ENCODE data around the gene GNG12. TPM values are rescaled to one million over a fixed set of nuclear protein-coding genes. Genes with fewer than 3 reads are reported as not detected.
A peak's percentile ranks its signal among the peaks of the same experiment; 100 is the strongest.

Gene GNG12
- total RNA-seq, 2 donors from 2014 or later, result 77.1 to 131 TPM

- no peak overlapping the region for H3K27ac ChIP-seq
- DNase-seq, result no peak
- TF ChIP-seq, protein P1, sequence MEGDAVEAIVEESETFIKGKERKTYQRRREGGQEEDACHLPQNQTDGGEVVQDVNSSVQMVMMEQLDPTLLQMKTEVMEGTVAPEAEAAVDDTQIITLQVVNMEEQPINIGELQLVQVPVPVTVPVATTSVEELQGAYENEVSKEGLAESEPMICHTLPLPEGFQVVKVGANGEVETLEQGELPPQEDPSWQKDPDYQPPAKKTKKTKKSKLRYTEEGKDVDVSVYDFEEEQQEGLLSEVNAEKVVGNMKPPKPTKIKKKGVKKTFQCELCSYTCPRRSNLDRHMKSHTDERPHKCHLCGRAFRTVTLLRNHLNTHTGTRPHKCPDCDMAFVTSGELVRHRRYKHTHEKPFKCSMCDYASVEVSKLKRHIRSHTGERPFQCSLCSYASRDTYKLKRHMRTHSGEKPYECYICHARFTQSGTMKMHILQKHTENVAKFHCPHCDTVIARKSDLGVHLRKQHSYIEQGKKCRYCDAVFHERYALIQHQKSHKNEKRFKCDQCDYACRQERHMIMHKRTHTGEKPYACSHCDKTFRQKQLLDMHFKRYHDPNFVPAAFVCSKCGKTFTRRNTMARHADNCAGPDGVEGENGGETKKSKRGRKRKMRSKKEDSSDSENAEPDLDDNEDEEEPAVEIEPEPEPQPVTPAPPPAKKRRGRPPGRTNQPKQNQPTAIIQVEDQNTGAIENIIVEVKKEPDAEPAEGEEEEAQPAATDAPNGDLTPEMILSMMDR (IDR thresholded peaks at IDR 0.05), result no peak
- no peaks in the 10 kb centered on the region for H3K4me1 ChIP-seq
- H3K9me3 ChIP-seq, result no peaks in the 10 kb centered on the region
- no peak overlapping the region for H3K4me3 ChIP-seq
- no peaks in the 10 kb centered on the region for H3K27me3 ChIP-seq
- H3K36me3 ChIP-seq, result no peaks in the 10 kb centered on the region
- no peak overlapping the region for H3K9ac ChIP-seq (ENCODE audit: low read depth in 2 of 2, low read length in 2 of 2)
- intact Hi-C loops (cut with DNase I), result loop anchor here (5.0 to 10.0 kb wide), 3 partner anchors 78 to 575 kb away; no protein-coding TSS in a partner anchor
These were observed 63.5 kb downstream of the GNG12 start for GRCh38 chr1:67769633-67770256.

- no peak overlapping the region for H3K9ac ChIP-seq (ENCODE audit: low read depth in 2 of 2, low read length in 2 of 2)
- no peaks in the 10 kb centered on the region for H3K27me3 ChIP-seq
- intact Hi-C loops (cut with DNase I), result loop anchor here (10.0 kb wide), 1 partner anchor 576 kb away; no protein-coding TSS in a partner anchor
- no peak for DNase-seq
- no peaks in the 10 kb centered on the region for H3K9me3 ChIP-seq
- TF ChIP-seq, protein P1 (IDR thresholded peaks at IDR 0.05), result no peak
- H3K27ac ChIP-seq, result no peak overlapping the region
- H3K36me3 ChIP-seq, result no peaks in the 10 kb centered on the region
- H3K4me1 ChIP-seq, result no peaks in the 10 kb centered on the region
- H3K4me3 ChIP-seq, result no peak overlapping the region
These were observed 64.8 kb downstream of the GNG12 start for GRCh38 chr1:67768480-67768879.

GRCh38 chr1:67767103-67767782, 66.0 kb downstream of the GNG12 start:
- Histone ChIP-seq H3K27me3 (no peaks in the 10 kb centered on the region), H3K36me3 (no peaks in the 10 kb centered on the region), H3K9ac (ENCODE audit: low read depth in 2 of 2, low read length in 2 of 2) (no peak overlapping the region), H3K9me3 (no peaks in the 10 kb centered on the region), H3K27ac (no peak overlapping the region), H3K4me3 (no peak overlapping the region), H3K4me1 (no peaks in the 10 kb centered on the region)
- intact Hi-C loops (cut with DNase I), result loop anchor here (10.0 kb wide), 1 partner anchor 578 kb away; no protein-coding TSS in a partner anchor
- no peak for DNase-seq
- TF ChIP-seq, protein P1 (IDR thresholded peaks at IDR 0.05), result no peak

DNA sequence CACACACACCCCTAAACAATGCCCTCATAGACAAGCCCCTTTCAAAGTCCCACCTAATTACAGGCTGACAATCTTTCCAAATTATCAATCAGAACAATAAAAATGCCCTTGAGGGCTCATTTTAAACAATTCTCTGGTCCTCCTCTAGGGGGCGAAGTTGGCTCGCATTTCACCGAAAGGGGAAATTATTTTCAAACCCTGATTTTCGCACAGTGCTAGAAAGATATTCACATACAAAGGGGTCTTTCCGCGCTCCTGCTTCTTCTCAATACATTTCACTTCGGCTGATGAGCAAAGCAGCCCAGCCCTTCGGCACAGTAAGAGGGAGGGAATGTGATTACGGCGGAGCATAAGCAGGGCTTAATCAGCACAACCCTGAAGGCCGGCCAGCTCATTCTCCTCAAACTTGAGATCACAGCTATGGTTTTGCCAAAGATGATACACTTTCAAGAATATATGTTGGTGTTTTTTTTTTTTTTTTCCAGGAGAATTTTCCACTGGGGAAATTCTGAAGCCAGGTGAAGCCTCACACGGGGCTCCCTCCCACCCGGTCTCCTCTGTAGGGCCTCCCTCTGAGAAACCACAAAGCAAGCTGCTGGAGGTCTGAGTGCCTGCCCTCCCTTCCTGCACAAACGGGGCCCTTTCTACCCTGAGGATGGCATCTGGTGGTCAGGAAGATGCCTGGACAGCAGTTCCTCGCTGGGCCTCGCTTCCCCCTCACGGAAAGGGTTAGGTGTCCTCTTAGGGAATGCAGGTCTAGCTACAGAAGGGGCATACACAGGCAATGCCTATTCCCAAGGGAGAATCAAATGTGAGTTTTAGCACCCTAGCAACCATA, 66.9 kb downstream of the GNG12 start:
- peak; percentile 62 for DNase-seq

DNA sequence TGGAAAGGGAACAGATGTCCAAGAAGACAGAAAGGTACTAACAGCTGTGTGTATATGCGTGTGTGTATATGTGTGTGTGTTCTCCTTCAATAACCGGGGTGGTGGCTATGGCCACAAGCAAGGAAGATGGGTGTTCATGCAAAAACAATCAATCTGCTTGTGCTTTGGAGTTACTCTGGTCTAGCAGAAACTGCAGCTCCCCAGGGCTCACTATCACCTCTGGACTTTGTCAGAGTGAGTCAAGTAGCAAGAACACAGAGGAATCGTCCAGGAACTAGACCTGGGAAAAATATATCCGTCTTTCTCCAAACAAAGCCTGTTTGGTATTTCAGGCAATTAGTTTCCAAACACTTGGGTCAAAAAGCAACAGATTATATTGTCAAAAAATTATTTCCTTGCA, 68.6 kb downstream of the GNG12 start:
- TF ChIP-seq, protein P1 (IDR thresholded peaks at IDR 0.05), result no peak
- no peaks in the 10 kb centered on the region for H3K36me3 ChIP-seq
- intact Hi-C loops (cut with DNase I), result loop anchor here (5.0 to 10.0 kb wide), 2 partner anchors 202 to 580 kb away; no protein-coding TSS in a partner anchor
- H3K4me3 ChIP-seq, result no peak overlapping the region
- peaks cover 4% of the 10 kb centered on the region for H3K4me1 ChIP-seq
- no peak overlapping the region for H3K9ac ChIP-seq (ENCODE audit: low read depth in 2 of 2, low read length in 2 of 2)
- no peaks in the 10 kb centered on the region for H3K27me3 ChIP-seq
- DNase-seq, result no peak
- H3K27ac ChIP-seq, result no peak overlapping the region
- no peaks in the 10 kb centered on the region for H3K9me3 ChIP-seq

More for the DNA sequence above, 66.9 kb downstream of the GNG12 start:
- Histone ChIP-seq H3K9ac (ENCODE audit: low read depth in 2 of 2, low read length in 2 of 2) (no peak overlapping the region), H3K4me3 (no peak overlapping the region), H3K4me1 (no peaks in the 10 kb centered on the region), H3K27me3 (no peaks in the 10 kb centered on the region), H3K27ac (no peak overlapping the region), H3K9me3 (no peaks in the 10 kb centered on the region), H3K36me3 (no peaks in the 10 kb centered on the region)
- intact Hi-C loops (cut with DNase I), result loop anchor here (10.0 kb wide), 1 partner anchor 578 kb away; no protein-coding TSS in a partner anchor
- TF ChIP-seq, protein P1 (IDR thresholded peaks at IDR 0.05), result peak; percentile 61
